Lung (tissue), 12 donors: ENCODE data around the gene NOTCH2. TPM values are rescaled to one million over a fixed set of nuclear protein-coding genes. Genes with fewer than 3 reads are reported as not detected.

Source experiments
- ATAC-seq: fragments of 200-7000 bp; cut with Tn5 transposase; one replicate; pipeline ENCODE4 v1.9.1; 2020; ENCODE audit warnings: moderate number of reproducible peaks; ENCODE audit not compliant: insufficient read depth, low FRiP score
- DNase-seq, 3 donors: peaks; one replicate each; pipeline ENCODE4 v3.0.0-alpha.2; 2013 to 2017
- H3K27ac ChIP-seq, 2 donors: one replicate each; pipeline ENCODE4 v1.5.1; 2013; ENCODE audit warnings: mild to moderate bottlenecking in 2 of 2, moderate library complexity in 2 of 2, control low read depth in 1 of 2, inconsistent platforms in 1 of 2, low read depth in 1 of 2, low read length in 1 of 2
- H3K27me3 ChIP-seq, 3 donors: one replicate each; pipeline ENCODE4 v1.5.1; 2013; ENCODE audit warnings: low read length in 2 of 3; ENCODE audit not compliant: control insufficient read depth in 3 of 3, insufficient read depth in 3 of 3
- H3K36me3 ChIP-seq, 4 donors: one replicate each; pipeline ENCODE4 v1.5.1; 2013; ENCODE audit warnings: low read length in 4 of 4, mild to moderate bottlenecking in 1 of 4, moderate library complexity in 1 of 4; ENCODE audit not compliant: control insufficient read depth in 4 of 4, insufficient read depth in 4 of 4
- H3K4me1 ChIP-seq, 5 donors: one replicate each; pipeline ENCODE4 v1.5.1; 2013; ENCODE audit warnings: low read length in 5 of 5, mild to moderate bottlenecking in 2 of 5, moderate library complexity in 1 of 5; ENCODE audit not compliant: control insufficient read depth in 5 of 5, insufficient read depth in 5 of 5
- H3K4me3 ChIP-seq: one replicate; pipeline ENCODE4 v1.5.1; 2013; ENCODE audit warnings: mild to moderate bottlenecking, control low read depth, moderate library complexity
- H3K9ac ChIP-seq, 2 donors: one replicate each; pipeline ENCODE4 v1.5.1; 2013; ENCODE audit warnings: low read length in 2 of 2, control low read depth in 1 of 2; ENCODE audit not compliant: insufficient read depth in 1 of 2
- H3K9me3 ChIP-seq, 4 donors: one replicate each; pipeline ENCODE4 v1.5.1; 2013; ENCODE audit warnings: low read length in 3 of 4, mild to moderate bottlenecking in 1 of 4, moderate library complexity in 1 of 4; ENCODE audit not compliant: control insufficient read depth in 4 of 4, insufficient read depth in 3 of 4
- CTCF ChIP-seq: IDR thresholded peaks from 2 replicates; pipeline ENCODE4 v1.5.1; 2012; ENCODE audit warnings: mild to moderate bottlenecking; ENCODE audit errors: control extremely low read depth, extremely low read depth
- WGBS, 2 donors: extraction: QIAGEN DNeasy Blood & Tissue Kit; methylation state at CpG; one replicate each; pipeline ENCODE4 v1.1.7; 2013; 5-methylcytosine and 5-hydroxymethylcytosine counted together
- polyA plus RNA-seq, 2 donors: library from polyadenylated mRNA; stranded (reverse); fragments of 200-250 nt; gene quantifications; one replicate each; pipeline ENCODE4 v1.2.1, GENCODE V29; 2013
- total RNA-seq, 2 donors: library from RNA; depleted of rRNA in 1 of 2; stranded (reverse); fragments of >200 nt in 1 of 2; gene quantifications; one replicate each; pipeline ENCODE4 v1.2.1, GENCODE V29; 2014 to 2021
- donor health status: control.
- donor health status: control.
- donor health status: Bipolar disorder and iron deficiency.
- donor health status: healthy.
- donor health status: DM: yes; HTN: yes; CAD: no.

NOTCH2 gene
- total and polyA plus RNA-seq, 4 donors, result 6.8 to 179 (median 80.3) TPM

GRCh38 chr1:119986007-119986497 lies 83.4 kb downstream of the NOTCH2 start:
- 74 to 92% methylated on average over 3 of the region's 3 CpGs for WGBS, 2 donors
- no peak overlapping the region for H3K27ac ChIP-seq

GRCh38 chr1:119984771-119985170 lies 84.7 kb downstream of the NOTCH2 start:
- no peak overlapping the region for H3K9ac ChIP-seq
- 47 to 68% methylated on average over 1 of the region's 1 CpG for WGBS, 2 donors
- TF ChIP-seq CTCF, result no peak
- no peaks in the 10 kb centered on the region for H3K27me3 ChIP-seq
- H3K27ac ChIP-seq, result no peak overlapping the region
- no peaks in the 10 kb centered on the region for H3K9me3 ChIP-seq
- no peak overlapping the region for H3K4me3 ChIP-seq
- peaks cover 0 to 20% (median 1%) of the 10 kb centered on the region in 5 donors for H3K4me1 ChIP-seq
- DNase-seq (no peak), ATAC-seq (no peak)
- peaks cover 1 to 14% (median 6%) of the 10 kb centered on the region in 4 donors for H3K36me3 ChIP-seq

More at GRCh38 chr1:119986007-119986497, 83.4 kb downstream of the NOTCH2 start:
- H3K9ac ChIP-seq, result no peak overlapping the region
- H3K27me3 ChIP-seq, result no peaks in the 10 kb centered on the region
- peaks cover 0 to 20% (median 1%) of the 10 kb centered on the region in 5 donors for H3K4me1 ChIP-seq
- H3K36me3 ChIP-seq, result peaks cover 1 to 14% (median 6%) of the 10 kb centered on the region in 4 donors
- no peak for DNase-seq
- H3K9me3 ChIP-seq, result no peaks in the 10 kb centered on the region
- no peak overlapping the region for H3K4me3 ChIP-seq
- ATAC-seq, result no peak
- no peak for TF ChIP-seq CTCF

GRCh38 chr1:119981986-119982815 lies 87.3 kb downstream of the NOTCH2 start:
- H3K9me3 ChIP-seq, result no peaks in the 10 kb centered on the region
- no peaks in the 10 kb centered on the region for H3K27me3 ChIP-seq
- H3K9ac ChIP-seq, result no peak overlapping the region
- H3K36me3 ChIP-seq, result peaks cover 0 to 10% (median 6%) of the 10 kb centered on the region in 4 donors
- H3K4me3 ChIP-seq, result no peak overlapping the region
- peaks cover 0 to 11% (median 1%) of the 10 kb centered on the region in 5 donors for H3K4me1 ChIP-seq
- 33 to 59% methylated on average over 1 of the region's 1 CpG for WGBS, 2 donors
- no peak for TF ChIP-seq CTCF
- DNase-seq (no peak), ATAC-seq (no peak)
- H3K27ac ChIP-seq, result no peak overlapping the region
